Uterus (tissue), 2 donors: ENCODE data around the gene FMNL2.

ENCODE experiments used
- CTCF ChIP-seq, 4 experiments: fragments of 200-600 bp in 2 of 4; fragments of 450-650 bp in 2 of 4; sonication (generic) in 2 of 4; IDR thresholded peaks; one replicate each; pipeline ENCODE4 v1.5.1; 2016 to 2019; ENCODE audit warnings: antibody characterized with exemption in 4 of 4, mild to moderate bottlenecking in 2 of 4, moderate library complexity in 1 of 4
- POLR2A ChIP-seq, 2 donors: fragments of 450-650 bp; IDR thresholded peaks; one replicate each; pipeline ENCODE4 v1.6.1; 2016; ENCODE audit warnings: antibody characterized with exemption in 2 of 2, mild to moderate bottlenecking in 1 of 2, moderate library complexity in 1 of 2

- no peak for TF ChIP-seq CTCF (IDR thresholded peaks at IDR 0.05)
- no peak for TF ChIP-seq POLR2A (IDR thresholded peaks at IDR 0.05)
Measured at GRCh38 chr2:152505495-152505906, 170.5 kb downstream of the FMNL2 start.
